Stromal cell of bone marrow (primary cell): ENCODE measurements around the gene CENPT.
A peak's percentile ranks its signal among the peaks of the same experiment; 100 is the strongest.
"Not testable (repeated sequence)": the region's sequence is repeated elsewhere in the genome, so short reads cannot be mapped to it uniquely, and the experiment has no call there.

Source experiments
- DNase-seq: peaks from one replicate; pipeline ENCODE4 v3.0.0-alpha.2; 2012; ENCODE audit warnings: low read depth

CENPT gene

DNA sequence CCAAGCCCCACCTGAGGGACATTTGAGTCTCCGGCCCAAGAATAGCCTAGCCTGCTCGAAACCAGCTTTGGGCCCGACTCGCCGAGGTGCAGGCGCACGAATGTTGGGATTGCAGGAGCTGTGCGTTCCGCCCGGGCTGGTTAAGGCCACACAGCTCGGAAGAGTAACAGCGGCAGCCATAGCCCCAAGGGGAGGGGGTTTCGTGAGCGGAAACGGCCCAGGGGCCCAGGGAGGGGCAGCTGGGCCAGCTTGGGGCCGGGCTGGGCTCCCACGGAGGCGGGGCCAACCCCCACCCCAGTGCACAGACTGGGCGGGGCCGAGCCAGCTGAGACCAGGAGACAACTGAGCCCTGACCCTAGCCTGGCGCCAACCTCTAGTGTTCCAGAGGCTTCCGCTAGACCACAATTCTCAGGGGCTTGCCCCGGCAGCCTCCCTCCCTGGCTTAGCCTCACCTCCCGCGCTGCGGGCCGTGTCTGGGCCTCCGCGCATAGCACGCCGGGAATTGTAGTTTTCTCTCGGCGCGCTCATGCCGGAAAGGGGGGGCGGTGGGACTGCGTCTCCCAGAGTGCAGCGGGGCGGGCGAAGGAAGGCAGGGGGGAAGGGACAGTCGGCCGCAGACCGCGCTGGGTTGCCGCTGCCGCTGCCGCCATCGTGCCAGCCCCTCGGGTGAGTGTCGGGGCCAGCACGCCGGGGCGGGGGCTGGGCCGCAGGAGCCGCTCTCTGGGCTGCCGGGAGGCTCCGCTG is 1.0 kb downstream of the CENPT start, which contains the start of gene NUTF2:
TSS of gene NUTF2 (plus strand) at position 614 of the 744 bp plus-strand sequence. CDS start 18,198 bp downstream, outside the sequence.
- DNase-seq, result peak; percentile 89

DNA sequence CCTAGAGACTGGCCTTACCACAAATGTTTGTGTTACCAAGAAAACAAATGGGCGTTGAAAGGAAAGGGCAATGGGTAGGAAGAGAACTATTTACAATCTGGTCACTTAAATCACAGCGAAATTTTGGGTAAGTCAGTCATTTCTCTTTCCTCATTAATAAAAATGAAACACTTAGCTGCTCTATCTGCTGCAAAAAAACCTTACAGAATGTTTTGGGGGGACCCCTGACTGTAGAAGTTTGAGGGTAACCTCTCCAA is 1.5 kb downstream of the CENPT start:
- no peak for DNase-seq

DNA sequence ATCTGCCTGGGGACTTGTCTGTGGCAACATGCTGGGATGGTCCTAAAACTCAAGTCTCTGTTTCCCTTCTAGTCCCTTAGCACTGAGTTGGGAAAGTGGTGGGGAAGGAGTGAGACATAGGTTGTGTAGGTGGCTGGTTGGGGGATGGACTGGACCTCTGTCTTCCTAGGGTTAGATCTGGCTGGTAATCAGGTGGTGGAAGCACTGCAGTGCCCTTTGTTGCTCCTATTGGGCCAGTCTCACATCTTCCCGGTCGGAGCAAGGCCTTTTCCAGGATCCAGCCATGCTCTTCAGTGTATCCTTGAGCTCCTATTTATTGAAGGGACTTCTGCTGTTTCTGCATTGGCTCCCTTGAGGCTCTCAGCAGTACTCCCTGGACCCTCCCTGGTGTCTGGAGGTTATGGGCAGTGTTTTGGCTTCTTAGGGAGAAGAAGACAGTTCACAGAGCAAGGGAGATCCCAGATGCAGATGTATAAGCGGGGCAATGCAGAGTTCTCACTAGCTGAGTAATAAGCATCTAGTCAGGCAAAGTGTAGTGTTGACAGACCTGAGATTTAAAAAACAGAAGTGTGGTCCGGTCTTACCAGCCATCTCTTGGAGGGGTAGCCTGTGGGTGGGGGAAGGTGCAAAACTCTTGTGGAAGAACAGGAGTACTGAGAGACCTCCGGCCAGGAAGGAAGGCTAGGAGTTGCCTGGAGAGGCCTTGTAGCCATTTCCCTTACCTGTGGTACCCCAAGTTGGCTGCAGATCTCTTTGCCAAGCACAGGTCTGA is 2.0 kb downstream of the CENPT start:
- no peak for DNase-seq

DNA sequence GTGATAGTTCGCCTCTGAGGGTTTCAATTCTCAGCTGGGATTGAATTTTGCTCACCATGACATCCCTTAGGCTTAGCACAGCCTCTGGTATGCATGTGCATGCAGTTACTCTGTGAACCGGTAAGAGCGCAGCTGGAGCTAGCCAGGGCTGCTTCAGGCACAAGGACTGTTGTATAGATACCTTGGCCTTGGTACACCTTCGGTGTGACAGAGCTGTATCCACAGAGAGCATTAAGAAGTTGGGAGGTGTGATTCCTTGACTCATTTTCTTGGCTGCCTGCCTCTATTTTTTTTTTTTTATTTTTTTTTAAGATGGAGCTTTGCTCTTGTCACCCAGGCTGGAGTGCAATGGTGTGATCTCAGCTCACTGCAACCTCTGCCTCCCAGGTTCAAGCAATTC is 3.0 kb downstream of the CENPT start:
- DNase-seq, result no peak

DNA sequence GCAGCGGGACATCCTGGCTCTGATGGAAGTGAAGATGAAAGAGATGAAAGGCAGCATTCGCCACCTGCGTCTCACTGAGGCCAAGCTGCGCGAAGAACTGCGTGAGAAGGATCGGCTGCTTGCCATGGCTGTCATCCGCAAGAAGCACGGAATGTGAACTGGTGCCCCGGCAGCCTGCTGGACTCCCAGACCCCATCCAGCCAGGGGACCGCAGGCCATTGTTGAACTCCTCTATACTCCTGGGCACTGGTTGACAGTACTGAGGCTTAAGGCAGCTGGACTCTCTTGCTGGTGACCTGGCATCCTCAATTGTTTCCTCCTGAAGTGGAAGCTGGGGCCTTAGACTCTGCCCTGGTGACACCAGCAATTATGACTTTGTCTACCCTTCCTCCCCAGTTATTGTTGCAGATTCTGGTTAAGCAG is 4.1 kb downstream of the CENPT start:
- no peak for DNase-seq

DNA sequence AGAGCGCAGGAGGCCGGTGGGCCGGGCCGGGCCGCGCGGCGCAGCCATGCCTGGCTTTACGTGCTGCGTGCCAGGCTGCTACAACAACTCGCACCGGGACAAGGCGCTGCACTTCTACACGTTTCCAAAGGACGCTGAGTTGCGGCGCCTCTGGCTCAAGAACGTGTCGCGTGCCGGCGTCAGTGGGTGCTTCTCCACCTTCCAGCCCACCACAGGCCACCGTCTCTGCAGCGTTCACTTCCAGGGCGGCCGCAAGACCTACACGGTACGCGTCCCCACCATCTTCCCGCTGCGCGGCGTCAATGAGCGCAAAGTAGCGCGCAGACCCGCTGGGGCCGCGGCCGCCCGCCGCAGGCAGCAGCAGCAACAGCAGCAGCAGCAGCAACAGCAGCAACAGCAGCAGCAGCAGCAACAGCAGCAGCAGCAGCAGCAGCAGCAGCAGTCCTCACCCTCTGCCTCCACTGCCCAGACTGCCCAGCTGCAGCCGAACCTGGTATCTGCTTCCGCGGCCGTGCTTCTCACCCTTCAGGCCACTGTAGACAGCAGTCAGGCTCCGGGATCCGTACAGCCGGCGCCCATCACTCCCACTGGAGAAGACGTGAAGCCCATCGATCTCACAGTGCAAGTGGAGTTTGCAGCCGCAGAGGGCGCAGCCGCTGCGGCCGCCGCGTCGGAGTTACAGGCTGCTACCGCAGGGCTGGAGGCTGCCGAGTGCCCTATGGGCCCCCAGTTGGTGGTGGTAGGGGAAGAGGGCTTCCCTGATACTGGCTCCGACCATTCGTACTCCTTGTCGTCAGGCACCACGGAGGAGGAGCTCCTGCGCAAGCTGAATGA is 4.8 kb downstream of the CENPT start:
- no peak for DNase-seq

DNA sequence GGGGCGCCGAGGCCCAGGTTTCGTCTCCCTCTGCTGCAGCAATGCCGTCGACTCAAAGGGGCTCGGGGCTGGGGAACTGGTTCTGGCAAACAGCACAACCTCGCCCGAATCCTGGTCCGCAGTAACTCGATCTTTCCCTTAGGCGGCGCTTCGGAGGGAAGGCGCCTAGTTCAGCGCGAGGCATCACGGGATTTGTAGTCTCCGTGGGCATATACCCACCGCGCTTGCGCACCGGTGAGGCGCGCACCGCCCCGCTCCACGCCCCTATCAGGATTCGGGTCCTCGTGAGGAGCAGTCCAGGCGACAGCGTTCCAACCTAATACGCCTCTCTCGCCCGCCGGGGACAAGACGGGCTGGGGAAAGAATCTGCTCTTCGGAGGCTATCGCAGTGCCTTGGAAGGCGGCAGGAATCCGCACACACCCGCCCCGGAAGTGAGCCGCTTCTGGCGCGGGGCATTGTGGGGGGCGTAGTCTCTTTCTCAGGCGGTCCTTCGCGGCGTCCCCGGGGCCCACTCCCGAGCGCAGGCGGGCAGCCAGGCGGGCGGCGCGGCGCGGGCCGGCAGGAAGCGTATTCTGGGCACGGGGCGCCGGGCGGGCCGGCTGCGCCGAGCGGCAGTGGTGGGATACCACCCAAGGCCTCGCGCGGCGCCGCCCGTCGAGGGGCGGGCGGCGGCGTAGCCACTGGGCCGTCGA is 5.5 kb downstream of the CENPT start, which contains the start of gene THAP11:
TSS of gene THAP11 (plus strand) at position 505 of the 693 bp plus-strand sequence. CDS start 235 bp downstream, outside the sequence.
- DNase-seq, result peak; percentile 86

DNA sequence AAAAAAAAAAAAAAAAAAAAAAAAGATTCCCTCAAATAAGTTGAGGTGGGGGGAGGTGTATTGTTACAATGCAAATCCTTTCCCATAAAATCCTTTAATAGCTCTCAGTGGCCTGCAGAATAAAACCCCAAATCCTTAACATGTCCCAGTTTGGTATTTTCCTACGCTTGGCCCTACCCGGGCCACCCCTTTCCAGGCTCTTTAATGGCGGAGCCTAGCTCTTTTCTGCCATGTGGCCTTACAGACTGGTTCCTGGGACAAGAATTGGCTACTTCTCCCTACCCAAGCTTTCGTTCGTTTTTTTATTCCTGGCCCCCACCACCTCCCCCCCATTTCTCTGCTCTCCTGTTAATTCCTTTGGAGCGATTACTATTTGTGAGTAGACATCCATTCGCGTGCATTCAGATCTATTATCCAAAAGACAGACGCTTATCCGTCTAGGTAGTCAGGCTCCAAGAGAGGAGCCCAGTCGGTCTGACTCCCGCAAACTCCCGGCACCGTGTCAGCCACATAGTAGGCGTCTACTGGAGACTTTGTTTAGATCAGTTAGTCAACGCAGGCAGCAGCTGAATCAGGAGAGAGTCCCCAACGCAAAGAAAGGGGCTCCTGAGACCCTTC is 6.2 kb downstream of the CENPT start:
- DNase-seq, result no peak

DNA sequence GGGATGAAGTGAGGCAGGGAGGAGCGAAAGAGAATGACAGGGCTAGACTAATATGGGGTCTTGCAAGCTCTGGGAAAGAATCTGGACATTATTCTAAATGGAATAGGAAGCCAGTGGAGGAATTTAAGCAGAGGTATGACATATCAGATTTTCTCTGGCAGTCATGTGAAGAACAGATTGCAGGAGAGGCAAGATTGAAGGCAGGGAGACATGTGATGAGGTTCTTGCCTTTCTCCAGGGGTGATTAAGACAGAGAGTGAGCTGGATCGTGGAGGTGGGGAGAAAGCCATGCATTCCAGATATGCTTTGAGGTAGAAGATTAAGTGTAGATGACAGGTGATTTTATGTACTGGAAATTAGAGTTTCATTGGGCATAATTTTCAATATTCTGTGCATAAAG is 9.7 kb downstream of the CENPT start:
- DNase-seq, result no peak

DNA sequence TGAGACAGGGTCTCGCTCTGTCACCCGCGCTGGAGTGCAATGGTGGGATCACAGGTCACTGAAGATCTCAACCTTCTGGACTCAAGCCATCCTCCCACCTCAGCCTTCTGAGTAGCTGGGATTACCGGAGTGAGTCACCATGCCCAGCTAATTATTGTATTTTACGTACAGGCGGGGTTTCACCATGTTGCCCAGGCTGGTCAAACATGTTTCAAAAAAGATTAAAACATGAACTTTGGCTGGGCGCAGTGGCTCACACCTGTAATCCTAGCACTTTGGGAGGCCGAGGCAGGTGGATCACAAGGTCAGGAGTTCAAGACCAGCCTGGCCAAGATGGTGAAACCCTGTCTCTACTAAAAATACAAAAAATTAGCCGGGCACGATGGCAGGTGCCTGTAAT is 10.3 kb downstream of the CENPT start:
- DNase-seq, result not testable (repeated sequence)

DNA sequence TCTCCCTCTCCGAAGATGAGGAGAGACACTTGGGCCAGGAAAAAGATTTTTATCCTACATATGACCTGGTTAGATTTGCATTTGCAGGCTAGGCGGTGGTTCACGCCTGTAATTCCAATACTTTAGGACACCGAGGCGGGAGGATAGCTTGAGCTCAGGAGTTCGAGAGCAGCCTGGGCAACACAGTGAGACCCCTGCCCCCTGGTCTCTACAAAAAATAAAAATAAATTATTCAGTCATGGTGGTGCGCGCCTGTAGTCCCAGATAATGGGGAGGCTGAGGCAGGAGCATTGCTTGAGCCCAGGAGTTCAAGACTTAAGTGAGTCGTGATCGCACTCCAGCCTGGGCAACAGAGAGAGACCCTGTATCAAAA is 13.3 kb downstream of the CENPT start:
- no peak for DNase-seq

DNA sequence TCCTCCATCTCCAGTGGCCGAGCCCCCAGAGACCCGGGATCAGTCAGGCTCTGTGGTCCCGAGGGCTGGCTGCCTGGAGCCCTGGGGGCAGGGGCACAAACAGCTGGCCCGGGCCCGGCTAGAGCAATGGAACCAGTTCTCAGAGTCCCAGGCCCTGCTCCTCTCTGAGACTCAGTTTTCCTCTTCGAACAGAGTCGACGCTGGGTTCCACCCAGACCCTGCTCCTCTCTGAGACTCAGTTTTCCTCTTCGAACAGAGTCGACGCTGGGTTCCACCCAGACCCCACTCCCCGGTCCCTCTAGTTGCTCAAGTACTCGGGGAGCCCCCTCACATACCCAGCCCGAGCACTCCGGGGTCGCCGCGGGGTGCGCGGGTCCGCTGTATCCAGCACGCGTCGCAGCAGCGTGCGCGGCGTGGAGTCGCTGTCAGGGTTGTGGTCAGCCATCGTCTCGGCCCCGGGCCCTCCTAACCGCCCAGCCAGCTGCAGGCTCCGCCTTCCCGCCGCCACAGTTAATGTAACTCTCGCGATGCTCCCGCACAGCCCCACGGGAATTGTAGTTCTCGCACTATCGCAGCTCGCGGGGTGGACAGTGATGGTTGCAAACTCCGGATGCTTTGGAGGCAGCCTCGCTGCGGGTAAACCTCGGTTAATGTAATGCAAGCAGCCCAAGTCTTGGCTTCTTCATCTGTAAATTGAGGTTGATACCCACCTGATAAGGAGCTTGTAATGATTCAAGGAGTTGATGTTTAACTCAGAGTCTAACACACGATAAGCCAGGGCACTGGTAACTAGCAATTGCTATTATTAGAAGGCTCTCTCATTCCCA is 13.9 kb downstream of the CENPT start:
- peak; percentile 80 for DNase-seq

DNA sequence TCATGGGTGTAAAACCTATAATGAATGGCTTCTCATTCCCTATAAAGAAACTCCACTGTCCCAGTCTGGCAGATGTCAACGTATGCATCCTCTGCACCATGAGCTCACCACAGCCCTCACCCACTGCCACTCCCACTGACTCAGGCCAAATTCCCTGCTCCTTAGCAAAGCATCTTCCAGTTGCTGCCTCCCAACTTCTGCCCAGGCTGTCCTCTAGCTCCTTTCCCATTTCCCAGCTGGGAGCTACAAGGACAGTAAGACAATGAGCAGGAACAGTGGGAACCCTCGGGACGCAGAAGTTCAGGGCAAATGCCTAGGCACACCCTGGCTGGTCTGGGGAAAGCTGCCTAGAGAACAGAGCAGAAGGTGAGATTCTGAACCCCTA is 14.5 kb downstream of the CENPT start:
- peak; percentile 53 for DNase-seq

DNA sequence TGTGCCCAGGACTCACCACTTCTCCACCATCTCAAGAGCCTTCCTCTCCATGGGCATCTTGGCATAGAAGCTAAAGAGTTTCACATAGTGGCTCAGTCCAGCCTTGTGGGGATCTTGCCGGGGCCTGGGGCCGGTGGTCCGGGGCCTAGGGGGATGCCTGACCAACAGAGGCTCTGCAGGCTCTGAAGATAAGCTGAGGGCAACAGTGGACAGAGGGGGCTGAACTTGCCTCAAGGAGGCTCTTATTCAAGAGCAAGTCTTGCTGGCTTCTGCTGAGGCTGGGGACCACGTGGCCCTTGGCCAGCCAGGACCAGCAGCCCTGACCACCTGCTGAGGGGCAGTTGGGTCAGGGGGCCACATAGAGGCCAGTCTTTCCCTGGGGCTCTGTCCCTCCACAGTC is 18.8 kb downstream of the CENPT start:
- DNase-seq, result no peak

DNA sequence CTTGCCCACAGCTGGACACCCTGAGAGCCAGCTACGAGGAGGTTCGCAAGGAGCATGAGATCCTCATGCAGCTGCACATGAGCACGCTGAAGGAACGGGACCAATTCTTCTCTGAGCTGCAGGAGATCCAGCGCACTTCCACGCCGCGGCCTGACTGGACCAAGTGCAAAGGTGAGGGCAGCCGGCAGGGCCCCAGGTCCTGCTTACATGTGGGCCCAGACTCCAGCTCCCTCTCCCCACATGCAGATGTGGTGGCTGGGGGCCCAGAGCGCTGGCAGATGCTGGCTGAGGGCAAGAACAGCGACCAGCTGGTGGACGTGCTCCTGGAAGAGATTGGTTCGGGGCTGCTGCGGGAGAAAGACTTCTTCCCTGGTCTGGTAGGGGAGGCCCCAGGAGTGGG is 21.6 kb downstream of the CENPT start:
- no peak for DNase-seq

DNA sequence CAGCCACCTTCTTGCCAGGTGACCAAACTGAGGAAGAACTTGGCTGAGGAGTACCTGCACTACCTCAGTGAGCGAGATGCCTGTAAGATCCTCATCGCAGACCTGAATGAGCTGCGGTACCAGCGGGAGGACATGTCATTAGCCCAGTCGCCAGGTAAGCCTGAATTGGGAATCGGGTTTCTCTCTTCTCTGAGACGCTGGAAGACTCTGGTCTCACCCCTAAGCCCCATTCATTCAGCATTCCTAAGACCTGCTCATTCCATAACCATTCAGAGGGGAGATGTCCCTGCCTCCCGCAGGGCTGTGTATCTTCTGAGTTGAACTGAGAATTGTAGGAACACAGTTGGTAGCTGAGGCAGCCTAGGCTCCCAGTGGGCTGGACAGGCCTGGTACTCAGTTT is 22.4 kb downstream of the CENPT start:
- DNase-seq, result no peak

DNA sequence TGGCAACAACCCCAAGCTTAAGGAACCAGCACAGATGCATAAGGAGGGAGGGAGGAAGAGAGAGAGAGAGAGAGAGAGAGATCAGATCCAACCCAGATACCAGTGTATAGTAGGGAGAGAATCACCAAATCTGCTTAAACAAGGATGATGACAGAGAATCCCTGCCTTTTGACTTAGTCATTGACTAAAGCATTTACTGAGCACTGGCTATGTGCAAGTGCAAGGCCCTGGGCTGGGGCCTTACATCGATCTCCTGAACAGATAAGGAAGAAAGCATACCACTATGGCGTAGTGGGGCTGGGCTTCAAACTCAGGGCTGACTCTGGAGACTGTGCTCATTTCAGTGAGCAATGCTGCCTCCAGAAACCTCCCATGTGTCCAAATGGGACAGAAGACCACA is 25.0 kb downstream of the CENPT start:
- no peak for DNase-seq

DNA sequence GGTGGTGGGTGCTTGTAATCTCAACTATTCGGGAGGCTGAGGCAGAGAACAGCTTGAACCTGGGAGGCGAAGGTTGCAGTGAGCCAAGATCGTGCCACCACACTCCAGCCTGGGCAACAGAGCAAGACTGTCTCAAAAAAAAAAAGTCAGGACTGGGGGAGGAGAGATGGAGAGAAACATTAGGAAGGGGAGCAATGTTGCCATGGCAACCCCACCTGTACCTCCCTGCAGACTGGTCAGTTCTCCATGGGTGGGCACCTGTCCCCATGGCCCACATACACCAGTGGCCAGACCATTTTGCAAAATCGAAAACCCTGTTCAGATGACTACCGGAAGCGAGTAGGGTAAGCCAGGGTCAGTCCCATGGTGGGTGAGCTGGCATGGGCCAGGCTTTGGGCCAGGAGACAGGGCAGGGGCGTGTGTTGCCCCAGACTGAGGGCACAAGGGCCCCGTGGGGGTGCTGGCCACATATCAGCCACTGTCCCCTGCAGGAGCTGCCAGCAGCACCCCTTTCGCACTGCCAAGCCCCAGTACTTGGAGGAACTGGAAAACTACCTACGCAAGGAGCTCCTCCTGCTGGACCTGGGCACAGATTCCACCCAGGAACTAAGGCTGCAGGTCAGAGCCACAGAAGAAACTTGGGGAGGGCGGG is 26.8 kb downstream of the CENPT start:
- no peak for DNase-seq

DNA sequence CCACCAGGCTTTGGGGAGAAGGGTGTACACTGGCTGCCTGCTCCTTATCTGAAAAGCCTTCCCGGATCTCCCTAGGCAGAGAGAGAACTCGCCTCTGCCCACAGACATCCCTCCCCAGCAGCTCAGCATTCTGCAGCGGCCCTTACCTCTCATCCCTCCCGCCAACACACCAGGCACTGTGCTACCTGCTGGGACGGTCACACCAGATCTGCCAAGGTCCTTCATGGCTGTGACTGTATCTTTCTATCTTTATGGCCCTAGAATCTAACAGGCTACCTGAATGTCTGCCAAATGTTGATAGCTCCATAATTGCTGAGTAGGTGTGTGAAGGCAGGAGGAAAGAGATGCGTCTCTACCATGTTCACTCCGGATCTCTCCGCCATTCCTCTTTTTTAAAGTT is 32.9 kb downstream of the CENPT start:
- DNase-seq, result no peak

DNA sequence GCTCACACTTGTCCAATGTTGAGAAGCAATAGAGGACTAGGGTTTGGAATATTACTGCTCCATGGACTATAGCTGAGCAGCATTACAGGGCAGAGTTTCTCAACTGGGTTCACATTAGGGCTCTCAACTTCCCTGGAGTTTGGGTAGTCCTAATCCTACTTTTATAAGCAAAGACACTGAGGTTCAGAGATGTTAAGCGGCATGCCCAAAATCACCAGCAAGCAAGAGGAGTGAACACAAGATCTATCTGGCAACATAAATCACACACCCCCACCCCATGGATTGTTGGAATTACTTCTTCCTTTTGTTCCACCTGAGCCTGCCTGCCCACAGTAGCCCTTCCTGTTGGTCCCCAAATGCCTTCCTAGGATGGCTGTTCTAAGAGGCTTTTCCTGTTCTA is 35.6 kb downstream of the CENPT start:
- DNase-seq, result no peak
